ENCODE measurements around the gene SLC25A23. TPM values are rescaled to one million over a fixed set of nuclear protein-coding genes. Genes with fewer than 3 reads are reported as not detected.

SLC25A23 gene
- total and polyA plus RNA-seq, 2 experiments from 2014 or later, result 25.7 to 96.4 TPM

- no peaks in the 10 kb centered on the region for H3K9me2 ChIP-seq (ENCODE audit: insufficient read depth)
- Mint-ChIP-seq H3K27me3 (ENCODE audit: insufficient read depth, low read depth, poor library complexity) (peaks cover 26% of the 10 kb centered on the region), H3K27ac (peak within 1 kb of the TSS; percentile 90), H3K9me3 (no peaks in the 10 kb centered on the region; the same call in 2 of the 3 replicates), H3K4me3 (peak within 1 kb of the TSS; percentile 83), H3K4me1 (peaks cover 10% of the 10 kb centered on the region; the same call in 2 of the 3 replicates), H3K36me3 (ENCODE audit: low read depth) (peaks cover 19% of the 10 kb centered on the region)
- H3K4me2 ChIP-seq, result peak within 1 kb of the TSS; percentile 94
- no peaks in the 10 kb centered on the region for H4K20me1 ChIP-seq (replicated peaks; ENCODE audit: insufficient read depth)
- no peaks in the 10 kb centered on the region for H3K36me3 ChIP-seq (ENCODE audit: insufficient read depth)
- no peak within 1 kb of the TSS for H3K27ac ChIP-seq (ENCODE audit: low read depth)
- no peaks in the 10 kb centered on the region for H3F3A ChIP-seq (replicated peaks; ENCODE audit: low read depth)
- peak within 1 kb of the TSS; percentile 94 for H3K4me3 ChIP-seq
- DNase-seq (ENCODE audit: low spot score) (peak; percentile 99), ATAC-seq (peak; percentile 66)
- peak within 1 kb of the TSS; percentile 86; the same call in 1 of the 2 replicates for H2AFZ ChIP-seq
- 0 out of 2 replicates have a peak, but pooled peaks cover 6% of the 10 kb centered on the region for H3K4me1 ChIP-seq (ENCODE audit: insufficient read depth)
- H3K27me3 ChIP-seq (ENCODE audit: insufficient read depth), result peaks cover 5% of the 10 kb centered on the region; the same call in 1 of the 2 replicates
- H3K79me2 ChIP-seq (replicated peaks; ENCODE audit: insufficient read depth), result peaks cover 6% of the 10 kb centered on the region; the same call in 1 of the 2 replicates
- peak; percentile 86 for TF ChIP-seq POLR2AphosphoS5 (IDR thresholded peaks at IDR 0.05; ENCODE audit: low read depth)
- no peak for TF ChIP-seq ETS1 (IDR thresholded peaks at IDR 0.05)
- 0 out of 2 replicates have a peak, but pooled peaks have one; percentile 40 for TF ChIP-seq CREB1 (CRISPR knock-in tag; IDR thresholded peaks at IDR 0.05; ENCODE audit: low read depth)
These were observed 4.7 kb upstream of the SLC25A23 start, which contains the start of gene CRB3 for GRCh38 chr19:6464070-6464873. TSS of gene CRB3 (plus strand) at chr19:6464271. CDS start at chr19:6464702, 431 bp downstream.

DNA sequence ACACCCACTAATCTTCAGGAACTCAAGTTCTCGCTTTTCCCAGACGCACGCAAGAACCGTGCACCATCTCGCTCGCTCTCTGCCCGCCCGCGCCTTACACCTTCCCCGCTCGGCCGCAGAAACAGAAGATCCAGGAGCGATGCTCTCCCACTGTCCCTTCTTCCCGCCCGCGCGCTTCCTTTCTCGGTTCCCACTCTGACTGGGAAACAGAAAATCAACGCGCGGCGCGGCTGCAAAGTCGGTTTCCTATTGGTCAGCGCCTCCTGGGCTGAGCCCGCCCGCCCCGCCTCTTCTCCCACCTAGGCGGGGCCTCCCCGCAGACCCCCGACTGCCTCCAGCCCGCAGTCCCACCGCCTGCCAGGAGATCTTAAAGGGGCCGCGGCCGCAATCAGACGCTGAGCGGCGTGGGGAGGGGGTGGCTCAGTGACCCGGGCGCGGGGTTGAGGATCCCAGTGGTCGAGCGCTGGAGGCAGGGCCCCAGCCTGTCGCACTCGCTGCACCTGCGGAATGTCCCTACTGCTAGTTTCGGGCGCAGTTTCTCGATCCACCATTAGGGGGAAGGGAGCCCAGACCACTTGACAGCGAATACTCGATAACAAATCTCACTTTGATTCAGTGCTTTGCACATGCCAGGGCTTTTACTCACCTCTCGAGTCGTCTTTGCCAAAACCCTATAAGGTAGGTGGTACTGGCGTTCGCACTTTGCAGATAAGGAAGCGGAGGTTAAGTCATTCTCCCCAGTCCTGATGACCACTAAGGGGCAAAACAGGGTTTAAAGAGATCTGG is 700 bp upstream of the SLC25A23 start:
- peak overlapping the region; percentile 88 for H3K4me3 Mint-ChIP-seq
- peak overlapping the region; percentile 94 for H3K27ac ChIP-seq (ENCODE audit: low read depth)

More for the DNA sequence above, 700 bp upstream of the SLC25A23 start:
- Histone ChIP-seq H3F3A (replicated peaks; ENCODE audit: low read depth) (no peaks in the 10 kb centered on the region), H3K4me2 (peak overlapping the region; percentile 76), H3K4me1 (ENCODE audit: insufficient read depth) (peaks cover 10% of the 10 kb centered on the region; the same call in 1 of the 2 replicates), H4K20me1 (replicated peaks; ENCODE audit: insufficient read depth) (no peaks in the 10 kb centered on the region; the same call in 1 of the 2 replicates), H2AFZ (peak overlapping the region; percentile 87), H3K79me2 (replicated peaks; ENCODE audit: insufficient read depth) (peaks cover 6% of the 10 kb centered on the region; the same call in 1 of the 2 replicates), H3K36me3 (ENCODE audit: insufficient read depth) (no peaks in the 10 kb centered on the region), H3K9me2 (ENCODE audit: insufficient read depth) (no peaks in the 10 kb centered on the region), H3K4me3 (peak overlapping the region; percentile 59), H3K27me3 (ENCODE audit: insufficient read depth) (peaks cover 5% of the 10 kb centered on the region; the same call in 1 of the 2 replicates)
- peaks cover 23% of the 10 kb centered on the region for H3K36me3 Mint-ChIP-seq (ENCODE audit: low read depth)
- H3K27ac Mint-ChIP-seq, result peak overlapping the region; percentile 92
- peaks cover 20% of the 10 kb centered on the region for H3K4me1 Mint-ChIP-seq
- DNase-seq (ENCODE audit: low spot score), result peak; percentile 100
- peaks cover 25% of the 10 kb centered on the region for H3K27me3 Mint-ChIP-seq (ENCODE audit: insufficient read depth, low read depth, poor library complexity)
- H3K9me3 Mint-ChIP-seq, result no peaks in the 10 kb centered on the region; the same call in 2 of the 3 replicates
- peak; percentile 64 for ATAC-seq
- TF ChIP-seq ZNF331 (CRISPR knock-in tag; IDR thresholded peaks at IDR 0.05; ENCODE audit: low read depth), result no peak
- no peak for TF ChIP-seq EZH2 (IDR thresholded peaks at IDR 0.05; ENCODE audit: low read depth, unreplicated experiment)
- TF ChIP-seq STAT1 (IDR thresholded peaks at IDR 0.05; ENCODE audit: unreplicated experiment), result no peak
- TF ChIP-seq, protein P1, sequence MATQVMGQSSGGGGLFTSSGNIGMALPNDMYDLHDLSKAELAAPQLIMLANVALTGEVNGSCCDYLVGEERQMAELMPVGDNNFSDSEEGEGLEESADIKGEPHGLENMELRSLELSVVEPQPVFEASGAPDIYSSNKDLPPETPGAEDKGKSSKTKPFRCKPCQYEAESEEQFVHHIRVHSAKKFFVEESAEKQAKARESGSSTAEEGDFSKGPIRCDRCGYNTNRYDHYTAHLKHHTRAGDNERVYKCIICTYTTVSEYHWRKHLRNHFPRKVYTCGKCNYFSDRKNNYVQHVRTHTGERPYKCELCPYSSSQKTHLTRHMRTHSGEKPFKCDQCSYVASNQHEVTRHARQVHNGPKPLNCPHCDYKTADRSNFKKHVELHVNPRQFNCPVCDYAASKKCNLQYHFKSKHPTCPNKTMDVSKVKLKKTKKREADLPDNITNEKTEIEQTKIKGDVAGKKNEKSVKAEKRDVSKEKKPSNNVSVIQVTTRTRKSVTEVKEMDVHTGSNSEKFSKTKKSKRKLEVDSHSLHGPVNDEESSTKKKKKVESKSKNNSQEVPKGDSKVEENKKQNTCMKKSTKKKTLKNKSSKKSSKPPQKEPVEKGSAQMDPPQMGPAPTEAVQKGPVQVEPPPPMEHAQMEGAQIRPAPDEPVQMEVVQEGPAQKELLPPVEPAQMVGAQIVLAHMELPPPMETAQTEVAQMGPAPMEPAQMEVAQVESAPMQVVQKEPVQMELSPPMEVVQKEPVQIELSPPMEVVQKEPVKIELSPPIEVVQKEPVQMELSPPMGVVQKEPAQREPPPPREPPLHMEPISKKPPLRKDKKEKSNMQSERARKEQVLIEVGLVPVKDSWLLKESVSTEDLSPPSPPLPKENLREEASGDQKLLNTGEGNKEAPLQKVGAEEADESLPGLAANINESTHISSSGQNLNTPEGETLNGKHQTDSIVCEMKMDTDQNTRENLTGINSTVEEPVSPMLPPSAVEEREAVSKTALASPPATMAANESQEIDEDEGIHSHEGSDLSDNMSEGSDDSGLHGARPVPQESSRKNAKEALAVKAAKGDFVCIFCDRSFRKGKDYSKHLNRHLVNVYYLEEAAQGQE (IDR thresholded peaks at IDR 0.05; ENCODE audit: unreplicated experiment), result no peak
- TF ChIP-seq JUNB (IDR thresholded peaks at IDR 0.05; ENCODE audit: unreplicated experiment), result no peak
- no peak for TF ChIP-seq POLR2AphosphoS5 (IDR thresholded peaks at IDR 0.05; ENCODE audit: low read depth)
- no peak for TF ChIP-seq ETS1 (IDR thresholded peaks at IDR 0.05)
- TF ChIP-seq CREB1 (CRISPR knock-in tag; IDR thresholded peaks at IDR 0.05; ENCODE audit: low read depth), result peak; percentile 55; the same call in 1 of the 2 replicates
- TF ChIP-seq CTCF (conservative IDR thresholded peaks at IDR 0.05; ENCODE audit: low read depth in 2 of 2), result peak; percentile 44 to 59
